ENCODE data around the gene OPRM1. TPM values are rescaled to one million over a fixed set of nuclear protein-coding genes. Genes with fewer than 3 reads are reported as not detected.
"Not testable (repeated sequence)": the region's sequence is repeated elsewhere in the genome, so short reads cannot be mapped to it uniquely, and the experiment has no call there.

Gene OPRM1
- total RNA-seq, 4 donors from 2014 or later = not detected

DNA sequence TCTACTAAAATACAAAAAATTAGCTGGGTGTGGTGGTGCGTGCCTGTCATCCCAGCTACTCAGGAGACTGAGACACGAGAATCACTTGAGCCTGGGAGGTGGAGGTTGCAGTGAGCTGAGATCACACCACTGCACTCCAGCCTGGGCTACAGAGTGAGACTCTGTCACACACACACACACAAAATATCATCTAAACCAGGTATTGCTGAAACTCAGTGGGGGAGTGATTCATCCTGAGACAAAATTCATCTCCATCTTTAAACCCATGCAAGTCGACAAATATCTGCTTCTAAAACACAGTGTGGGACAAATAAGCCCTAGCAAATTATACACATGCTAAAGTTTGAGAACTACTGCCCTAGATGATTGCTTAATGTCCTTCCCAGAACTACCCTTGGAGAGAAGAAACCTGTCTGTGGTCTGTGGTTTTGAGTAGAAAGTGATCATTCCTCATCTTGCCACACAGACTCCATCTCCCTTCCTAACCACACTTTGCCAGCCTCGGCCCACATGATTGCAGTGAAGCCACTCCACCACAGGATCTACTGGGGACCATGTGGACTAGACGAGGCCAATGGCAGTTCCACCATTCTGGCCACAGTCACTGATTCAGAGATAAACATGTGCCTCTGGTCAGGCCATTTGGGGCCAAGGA lies 130.3 kb downstream of the OPRM1 start:
- Histone ChIP-seq H3K9me3 (peaks cover 0 to 2% (median 0%) of the 10 kb centered on the region in 4 donors), H3K4me1 (peaks cover 0 to 25% (median 5%) of the 10 kb centered on the region in 4 donors), H3K36me3 (no peaks in the 10 kb centered on the region), H3K27me3 (no peaks in the 10 kb centered on the region), H3K27ac (no peak overlapping the region), H3K4me3 (no peak overlapping the region)
- DNase-seq (ENCODE audit: low spot score in 2 of 2) = no peak
- TF ChIP-seq, protein P1, sequence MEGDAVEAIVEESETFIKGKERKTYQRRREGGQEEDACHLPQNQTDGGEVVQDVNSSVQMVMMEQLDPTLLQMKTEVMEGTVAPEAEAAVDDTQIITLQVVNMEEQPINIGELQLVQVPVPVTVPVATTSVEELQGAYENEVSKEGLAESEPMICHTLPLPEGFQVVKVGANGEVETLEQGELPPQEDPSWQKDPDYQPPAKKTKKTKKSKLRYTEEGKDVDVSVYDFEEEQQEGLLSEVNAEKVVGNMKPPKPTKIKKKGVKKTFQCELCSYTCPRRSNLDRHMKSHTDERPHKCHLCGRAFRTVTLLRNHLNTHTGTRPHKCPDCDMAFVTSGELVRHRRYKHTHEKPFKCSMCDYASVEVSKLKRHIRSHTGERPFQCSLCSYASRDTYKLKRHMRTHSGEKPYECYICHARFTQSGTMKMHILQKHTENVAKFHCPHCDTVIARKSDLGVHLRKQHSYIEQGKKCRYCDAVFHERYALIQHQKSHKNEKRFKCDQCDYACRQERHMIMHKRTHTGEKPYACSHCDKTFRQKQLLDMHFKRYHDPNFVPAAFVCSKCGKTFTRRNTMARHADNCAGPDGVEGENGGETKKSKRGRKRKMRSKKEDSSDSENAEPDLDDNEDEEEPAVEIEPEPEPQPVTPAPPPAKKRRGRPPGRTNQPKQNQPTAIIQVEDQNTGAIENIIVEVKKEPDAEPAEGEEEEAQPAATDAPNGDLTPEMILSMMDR (IDR thresholded peaks at IDR 0.05) = no peak
- TF ChIP-seq EP300 (IDR thresholded peaks at IDR 0.05) = no peak
- no peak for TF ChIP-seq POLR2A (IDR thresholded peaks at IDR 0.05)
- WGBS, 2 donors = 79 to 91% methylated on average over 5 of the region's 5 CpGs

DNA sequence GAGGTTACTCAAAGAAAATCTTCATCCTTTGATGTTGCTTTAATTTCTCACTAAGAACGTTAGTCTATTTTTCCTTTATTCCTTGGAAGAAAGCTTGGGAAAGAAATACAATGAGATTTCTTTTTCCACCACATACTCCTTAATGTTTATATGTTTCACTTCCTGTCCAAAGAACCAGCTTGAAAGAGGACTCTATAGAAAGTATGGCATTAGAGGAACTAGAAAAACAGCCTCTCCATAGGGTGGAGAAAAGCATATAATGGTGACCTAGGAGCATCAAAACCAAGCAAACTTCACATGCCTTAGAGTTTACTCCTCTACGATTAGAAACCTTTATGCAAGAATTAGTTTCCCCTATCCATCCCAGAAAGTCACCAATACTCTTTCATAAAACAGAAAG lies 131.1 kb downstream of the OPRM1 start:
- Histone ChIP-seq H3K36me3 (no peaks in the 10 kb centered on the region), H3K27me3 (no peaks in the 10 kb centered on the region), H3K4me3 (no peak overlapping the region), H3K9me3 (peaks cover 0 to 2% (median 0%) of the 10 kb centered on the region in 4 donors), H3K4me1 (peaks cover 0 to 18% (median 5%) of the 10 kb centered on the region in 4 donors), H3K27ac (no peak overlapping the region)
- TF ChIP-seq POLR2A (IDR thresholded peaks at IDR 0.05) = no peak
- TF ChIP-seq, protein P1 (IDR thresholded peaks at IDR 0.05) = no peak
- no peak for TF ChIP-seq EP300 (IDR thresholded peaks at IDR 0.05)
- 39 to 48% methylated on average over 2 of the region's 2 CpGs for WGBS, 2 donors
- DNase-seq (ENCODE audit: low spot score in 2 of 2) = no peak

DNA sequence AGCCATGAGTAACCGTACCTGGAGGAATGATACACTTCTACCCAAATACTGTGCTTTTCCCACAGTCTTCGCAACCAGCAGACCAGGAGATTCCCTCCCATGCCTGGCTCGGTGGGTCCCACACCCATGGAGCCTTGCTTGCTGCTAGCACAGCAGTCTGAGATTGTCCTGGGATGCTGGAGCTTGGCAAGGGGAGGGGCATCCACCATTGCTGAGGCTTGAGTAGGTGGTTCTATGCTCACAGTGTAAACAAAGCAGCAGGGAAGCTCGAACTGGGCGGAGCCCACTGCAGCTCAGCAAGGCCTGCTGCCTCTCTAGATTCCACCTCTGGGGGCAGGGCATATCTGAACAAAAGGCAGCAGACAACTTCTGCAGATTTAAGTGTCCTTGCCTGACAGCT lies 133.4 kb downstream of the OPRM1 start:
- H3K36me3 ChIP-seq; H3K27ac ChIP-seq; H3K27me3 ChIP-seq; H3K4me3 ChIP-seq; DNase-seq (ENCODE audit: low spot score in 2 of 2); H3K4me1 ChIP-seq: not testable (repeated sequence)
- peaks cover 0 to 15% (median 0%) of the 10 kb centered on the region in 4 donors for H3K9me3 ChIP-seq
- 72 to 82% methylated on average over 4 to 5 of the region's 5 CpGs for WGBS, 2 donors

DNA sequence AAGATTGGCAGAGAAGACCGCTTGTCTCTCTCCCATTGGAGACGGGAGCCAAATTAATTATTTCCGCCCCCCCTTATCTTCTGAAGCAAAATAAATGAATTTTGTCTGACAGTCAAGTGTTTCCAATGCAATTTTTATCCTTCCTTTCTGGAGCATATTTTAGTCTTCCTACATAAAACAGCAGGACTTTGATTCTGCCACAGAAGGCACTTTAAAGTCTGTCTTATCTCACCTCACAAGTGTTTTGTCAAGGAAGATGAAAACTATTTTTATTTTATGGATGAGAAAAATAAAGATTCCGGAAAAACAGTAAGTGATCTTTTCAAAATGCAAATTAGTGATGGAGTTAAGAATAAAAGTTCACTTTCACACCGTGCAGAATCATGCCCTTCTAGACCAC lies 140.4 kb downstream of the OPRM1 start:
- Histone ChIP-seq H3K27me3 (no peaks in the 10 kb centered on the region), H3K27ac (no peak overlapping the region), H3K36me3 (no peaks in the 10 kb centered on the region), H3K4me3 (no peak overlapping the region), H3K9me3 (peaks cover 0 to 23% (median 0%) of the 10 kb centered on the region in 4 donors), H3K4me1 (no peaks in the 10 kb centered on the region)
- DNase-seq (ENCODE audit: low spot score in 2 of 2) = no peak
- no peak for TF ChIP-seq POLR2A (IDR thresholded peaks at IDR 0.05)
- TF ChIP-seq EP300 (IDR thresholded peaks at IDR 0.05) = no peak
- TF ChIP-seq, protein P1 (IDR thresholded peaks at IDR 0.05) = no peak
- 84 to 88% methylated on average over 5 of the region's 5 CpGs for WGBS, 2 donors

DNA sequence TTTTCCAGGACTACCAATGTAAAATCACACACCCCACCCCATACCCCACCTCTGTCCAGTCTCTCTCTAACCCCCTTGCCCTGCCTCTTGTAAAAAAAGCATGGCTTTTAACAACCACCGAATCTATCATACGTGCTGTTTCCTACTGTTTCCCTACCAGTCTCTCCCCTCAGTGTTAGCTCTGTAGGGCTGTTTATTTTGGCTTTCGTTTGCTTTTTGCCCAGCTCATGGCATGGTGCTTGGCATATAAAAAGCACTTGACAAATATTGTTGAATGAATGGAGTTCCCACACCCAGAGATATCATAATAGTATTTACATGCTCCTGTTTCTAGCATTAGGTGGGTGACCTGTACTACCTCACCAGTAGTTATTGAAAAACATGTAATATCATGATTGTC lies 148.2 kb downstream of the OPRM1 start:
- Histone ChIP-seq H3K4me3 (no peak overlapping the region), H3K4me1 (no peaks in the 10 kb centered on the region), H3K27ac (no peak overlapping the region), H3K27me3 (no peaks in the 10 kb centered on the region), H3K9me3 (peaks cover 0 to 11% (median 0%) of the 10 kb centered on the region in 4 donors), H3K36me3 (no peaks in the 10 kb centered on the region)
- DNase-seq (ENCODE audit: low spot score in 2 of 2) = no peak
- TF ChIP-seq, protein P1 (IDR thresholded peaks at IDR 0.05) = no peak
- TF ChIP-seq POLR2A (IDR thresholded peaks at IDR 0.05) = no peak
- TF ChIP-seq EP300 (IDR thresholded peaks at IDR 0.05) = no peak
- 71 to 81% methylated on average over 3 of the region's 3 CpGs for WGBS, 2 donors
